HL-60/S4 (cell line): ENCODE results near the gene DRC1.

Experiments used
- in situ Hi-C: fragments of 300-500 bp; cut with MboI; formaldehyde crosslinking; loops from 2 replicates; pipeline ENCODE4 v1.14.3; 2022; ENCODE audit warnings: low sequenced_read_pairs

DRC1 gene

GRCh38 chr2:26442301-26442700 is 40.6 kb downstream of the DRC1 start:
- in situ Hi-C loops, result no loop called here

- in situ Hi-C loops, result no loop called here
Observed at GRCh38 chr2:26442707-26443106, 41.0 kb downstream of the DRC1 start.

DNA sequence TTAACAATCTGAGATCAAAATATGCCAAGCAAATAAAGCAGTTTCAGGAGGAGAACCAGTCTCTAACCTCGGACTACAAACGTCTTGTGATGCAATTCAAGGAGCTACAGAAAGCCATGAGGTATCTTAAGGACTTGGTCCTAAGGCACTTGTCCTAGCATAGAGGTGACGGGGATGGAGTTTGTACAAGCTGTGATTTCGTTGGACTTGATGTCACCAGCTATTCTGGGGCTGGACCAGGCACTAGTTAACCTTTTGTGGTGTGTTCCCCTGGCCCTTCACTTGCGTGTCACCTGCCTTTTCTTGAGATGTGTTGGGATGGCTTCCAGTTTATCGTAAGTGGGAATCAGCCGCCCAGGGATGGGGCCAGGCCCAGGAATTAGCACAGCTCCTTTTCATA is 42.5 kb downstream of the DRC1 start:
- in situ Hi-C loops, result no loop called here

GRCh38 chr2:26448651-26449050 is 46.9 kb downstream of the DRC1 start:
- in situ Hi-C loops, result no loop called here

- in situ Hi-C loops, result loop anchor here (25.0 kb wide), 1 partner anchor 487 kb away; no protein-coding TSS in a partner anchor
Observed at GRCh38 chr2:26449278-26450030, 47.7 kb downstream of the DRC1 start.

- in situ Hi-C loops, result loop anchor here (25.0 kb wide), 1 partner anchor 488 kb away; no protein-coding TSS in a partner anchor
Observed at GRCh38 chr2:26450031-26450635, 48.4 kb downstream of the DRC1 start.

DNA sequence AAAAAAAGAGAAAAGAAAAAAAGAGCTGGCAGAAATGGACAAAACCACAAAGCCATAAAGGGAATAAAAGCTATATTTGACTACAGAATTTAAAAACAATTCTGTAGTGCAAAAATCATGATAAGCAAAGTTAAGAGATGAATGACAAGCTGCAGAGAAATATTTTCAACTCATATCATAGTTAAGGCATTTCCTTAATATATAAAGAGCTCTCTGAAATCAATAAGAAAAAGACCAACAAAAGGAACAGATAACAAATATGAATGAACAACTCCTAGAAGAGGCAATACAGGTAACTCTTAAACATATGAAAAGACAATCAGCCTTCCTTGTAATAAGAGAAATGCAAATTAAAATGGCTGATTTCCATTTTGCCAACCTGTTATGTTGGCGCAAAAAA is 50.0 kb downstream of the DRC1 start:
- in situ Hi-C loops, result loop anchor here (25.0 kb wide), 1 partner anchor 489 kb away; no protein-coding TSS in a partner anchor

- in situ Hi-C loops, result loop anchor here (25.0 kb wide), 1 partner anchor 491 kb away; no protein-coding TSS in a partner anchor
Observed at GRCh38 chr2:26453421-26454329, 52.0 kb downstream of the DRC1 start.

- in situ Hi-C loops, result loop anchor here (25.0 kb wide), 1 partner anchor 492 kb away; no protein-coding TSS in a partner anchor
Observed at GRCh38 chr2:26454561-26455001, 52.9 kb downstream of the DRC1 start.

DNA sequence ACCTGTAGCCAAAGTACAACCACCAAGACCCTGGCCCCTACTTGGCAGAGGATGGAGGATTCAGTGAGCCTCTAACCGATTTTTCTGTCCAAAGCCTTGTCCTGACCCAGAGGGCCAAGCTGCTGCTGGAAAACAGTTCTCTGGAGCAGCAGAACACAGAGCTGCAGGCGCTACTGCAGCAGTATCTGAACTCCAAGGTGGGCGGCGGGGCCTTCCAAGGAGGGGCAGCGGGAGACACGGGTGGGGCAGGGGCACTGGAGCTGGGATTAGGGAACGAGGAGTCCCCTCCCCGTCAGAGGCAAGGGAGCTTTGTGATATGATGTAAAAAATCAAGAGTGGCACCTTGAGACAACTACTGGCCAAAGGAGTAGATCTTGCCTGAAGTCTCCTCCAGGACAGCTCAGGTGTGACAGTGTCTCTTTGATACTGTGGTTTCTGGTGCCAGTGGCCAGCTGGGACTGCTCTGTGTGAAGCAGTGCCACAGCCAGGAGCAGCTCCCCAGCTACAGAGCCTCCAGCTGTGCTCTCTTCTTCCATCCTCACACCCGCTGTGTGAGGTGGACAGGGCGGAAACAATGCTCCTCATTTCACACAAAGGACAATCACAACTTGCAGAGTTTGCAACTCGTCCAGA is 53.4 kb downstream of the DRC1 start:
- in situ Hi-C loops, result loop anchor here (25.0 kb wide), 1 partner anchor 493 kb away; no protein-coding TSS in a partner anchor

- in situ Hi-C loops, result loop anchor here (25.0 kb wide), 1 partner anchor 494 kb away; no protein-coding TSS in a partner anchor
Observed at GRCh38 chr2:26455670-26456439, 54.1 kb downstream of the DRC1 start.

- in situ Hi-C loops, result loop anchor here (25.0 kb wide), 1 partner anchor 494 kb away; no protein-coding TSS in a partner anchor
Observed at GRCh38 chr2:26456440-26457250, 54.9 kb downstream of the DRC1 start.

DNA sequence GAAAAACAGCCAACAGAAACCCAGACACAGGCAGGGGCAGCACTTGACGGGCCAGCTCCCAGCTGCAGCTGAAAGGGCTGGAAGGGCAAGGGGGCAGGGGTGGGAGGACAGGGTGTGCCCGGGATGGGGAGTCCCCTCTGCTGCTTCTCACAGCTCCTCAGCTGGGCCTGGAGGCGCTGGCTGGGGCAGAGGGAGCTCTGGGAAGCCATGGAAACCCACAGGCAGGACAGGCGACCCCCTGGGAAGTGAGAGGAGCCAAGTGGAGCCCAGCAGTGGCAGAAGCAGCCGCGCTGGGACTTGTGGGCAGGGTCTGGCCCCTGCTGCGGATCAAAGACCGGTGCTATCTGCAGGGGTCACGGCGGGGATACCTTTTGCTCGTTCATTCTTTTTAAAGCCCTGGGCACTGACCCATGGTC is 55.5 kb downstream of the DRC1 start:
- in situ Hi-C loops, result loop anchor here (25.0 kb wide), 1 partner anchor 495 kb away; no protein-coding TSS in a partner anchor

DNA sequence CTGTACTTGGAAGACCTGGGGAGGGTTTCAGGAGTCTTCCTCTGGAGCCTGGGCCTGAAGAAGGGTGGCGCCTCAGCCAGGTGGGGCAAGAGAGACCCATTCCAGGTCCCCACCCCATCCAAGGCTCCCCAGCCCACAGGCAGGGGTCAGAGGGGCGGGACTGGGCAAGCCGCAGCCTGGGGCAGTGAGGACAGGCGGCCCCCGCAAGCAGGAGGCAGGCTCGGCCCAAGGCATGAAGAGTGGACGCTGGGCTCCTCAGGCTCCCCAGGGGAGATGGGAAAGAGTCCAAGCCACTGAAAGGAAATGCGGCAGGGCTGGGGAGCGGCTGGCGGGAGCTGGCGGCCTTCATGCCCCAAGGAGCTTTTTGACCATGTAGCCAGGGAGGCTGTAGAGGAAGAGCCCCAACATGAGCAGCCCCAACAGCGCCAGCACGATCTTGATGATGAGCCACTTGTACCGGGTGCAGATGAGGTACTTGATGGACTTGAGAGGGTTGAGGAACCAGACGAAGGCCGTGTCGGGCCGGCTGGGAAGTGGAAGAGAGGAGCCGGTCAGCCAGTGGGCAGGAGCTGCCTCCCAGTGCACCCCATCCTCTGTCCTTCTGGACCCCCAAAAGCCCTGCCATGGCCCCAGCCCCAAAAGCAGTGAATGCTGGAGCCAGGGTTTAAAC is 56.1 kb downstream of the DRC1 start:
- in situ Hi-C loops, result loop anchor here (25.0 kb wide), 1 partner anchor 496 kb away; no protein-coding TSS in a partner anchor

DNA sequence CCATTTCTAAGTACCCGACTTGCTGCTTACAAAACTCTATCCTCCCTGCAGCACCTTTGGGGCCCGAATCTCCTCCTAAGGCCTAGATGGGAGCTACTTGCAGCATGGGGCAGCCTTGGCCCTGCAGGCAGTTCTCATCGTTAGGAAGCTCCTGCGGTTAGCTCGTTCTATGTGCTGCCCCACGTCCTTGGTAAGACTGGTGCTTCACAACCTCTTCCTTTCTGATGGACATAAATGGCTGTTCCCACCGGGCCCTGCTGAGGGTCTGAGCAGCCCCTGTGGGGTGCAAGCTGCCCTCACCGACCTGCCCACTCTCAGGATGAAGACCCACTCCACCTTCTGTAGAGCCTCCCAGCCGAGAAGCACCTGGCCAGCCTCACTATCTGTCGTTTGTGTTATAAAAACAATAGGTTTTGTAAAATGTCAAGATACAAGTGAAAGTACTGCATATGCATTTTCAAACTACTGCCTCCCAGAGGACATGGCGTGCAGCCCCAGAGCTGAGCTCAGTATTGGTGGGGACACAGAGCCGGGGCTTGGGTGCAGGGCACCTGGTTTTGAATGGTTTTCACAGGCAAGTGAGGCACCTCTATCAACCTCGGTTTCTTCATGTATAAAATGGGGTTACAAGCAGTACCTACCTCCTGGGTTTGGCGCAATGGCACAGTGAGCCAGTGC is 56.8 kb downstream of the DRC1 start:
- in situ Hi-C loops, result loop anchor here (25.0 kb wide), 1 partner anchor 496 kb away; no protein-coding TSS in a partner anchor

GRCh38 chr2:26459991-26460612 is 58.4 kb downstream of the DRC1 start:
- in situ Hi-C loops, result loop anchor here (25.0 kb wide), 1 partner anchor 498 kb away; no protein-coding TSS in a partner anchor

DNA sequence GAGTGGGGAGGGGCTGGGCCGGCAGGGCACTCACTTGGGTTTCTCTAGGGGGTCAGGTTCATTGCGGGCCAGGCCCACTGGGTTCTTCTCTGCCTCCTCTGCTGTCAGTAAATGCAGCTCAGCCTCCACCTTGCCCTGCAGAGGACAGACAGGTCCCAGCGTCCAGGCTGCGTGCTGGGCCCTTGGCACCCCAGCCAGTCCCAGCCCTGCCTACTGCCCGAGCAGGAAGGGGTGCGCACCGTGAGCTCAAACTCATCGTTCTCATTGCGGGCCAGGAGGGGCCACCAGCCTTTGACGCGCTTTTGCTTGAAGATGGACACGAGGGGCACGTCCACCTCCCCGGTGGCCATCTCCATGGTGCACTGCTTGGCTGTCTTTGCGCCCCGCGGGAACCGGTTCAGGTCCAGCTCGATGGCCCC is 58.9 kb downstream of the DRC1 start:
- in situ Hi-C loops, result loop anchor here (25.0 kb wide), 1 partner anchor 498 kb away; no protein-coding TSS in a partner anchor
